OCI-LY7 (cell line): ENCODE results near the gene RPTN.

ENCODE experiments used
- CTCF ChIP-seq: fragments of 200-600 bp; sonication (generic); conservative IDR thresholded peaks from 2 replicates; pipeline ENCODE4 v1.5.1; 2014; ENCODE audit warnings: mild to moderate bottlenecking, antibody characterized with exemption, low read length, moderate library complexity, mixed read lengths
- EZH2phosphoT487 ChIP-seq: fragments of 200-600 bp; sonication (generic); IDR thresholded peaks from 2 replicates; pipeline ENCODE4 v1.6.1; 2018; ENCODE audit warnings: low read depth, borderline replicate concordance, mild to moderate bottlenecking, mixed run types, antibody characterized with exemption, low read length, moderate library complexity, mixed read lengths

- no peak for TF ChIP-seq CTCF
- TF ChIP-seq EZH2phosphoT487: no peak
Measured at GRCh38 chr1:152182944-152183361, 23.9 kb upstream of the RPTN start.
